Ovary (tissue), 9 donors: ENCODE data around the gene ALOX5AP. TPM values are rescaled to one million over a fixed set of nuclear protein-coding genes. Genes with fewer than 3 reads are reported as not detected.

Source experiments
- DNase-seq, 5 donors: peaks; one replicate each; pipeline ENCODE4 v3.0.0-alpha.2; 2019 to 2020
- H3K27ac ChIP-seq, 2 donors: fragments of 200-600 bp; one replicate each; pipeline versions ENCODE4 v1.5.1 to v1.8.0; 2019 to 2022
- H3K27me3 ChIP-seq: fragments of 200-600 bp; one replicate; pipeline ENCODE4 v1.8.0; 2022
- H3K36me3 ChIP-seq: fragments of 200-600 bp; sonication (generic); one replicate; pipeline ENCODE4 v1.5.1; 2019
- H3K4me1 ChIP-seq: one replicate; pipeline ENCODE4 v1.8.1; 2013; ENCODE audit warnings: mild to moderate bottlenecking, moderate library complexity; ENCODE audit not compliant: insufficient read depth
- H3K4me3 ChIP-seq: fragments of 200-600 bp; sonication (generic); one replicate; pipeline ENCODE4 v1.5.1; 2017
- H3K9me3 ChIP-seq, 2 donors: fragments of 200-600 bp in 1 of 2; sonication (generic) in 1 of 2; one replicate each; pipeline versions ENCODE4 v1.5.1 to v1.8.1; 2013 to 2019; ENCODE audit warnings: mild to moderate bottlenecking in 1 of 2, moderate library complexity in 1 of 2
- CTCF ChIP-seq, 3 donors: fragments of 450-650 bp in 2 of 3; fragments of 200-600 bp in 1 of 3; IDR thresholded peaks; one replicate each; pipeline versions ENCODE4 v1.5.1 to v1.8.0; 2016 to 2022; ENCODE audit warnings: antibody characterized with exemption in 3 of 3, mild to moderate bottlenecking in 1 of 3
- EP300 ChIP-seq: sonication (generic); formaldehyde crosslinking; IDR thresholded peaks from one replicate; pipeline ENCODE4 v1.6.1; 2017; ENCODE audit warnings: antibody characterized with exemption
- POLR2A ChIP-seq: fragments of 450-650 bp; IDR thresholded peaks from one replicate; pipeline ENCODE4 v1.6.1; 2017; ENCODE audit warnings: antibody characterized with exemption, mild to moderate bottlenecking, moderate library complexity
- WGBS, 3 donors: extraction: QIAGEN DNeasy Blood & Tissue Kit in 1 of 3; methylation state at CpG; one replicate each; pipeline versions ENCODE4 v1.1.5 to v1.1.7; 2013 to 2017; 5-methylcytosine and 5-hydroxymethylcytosine counted together
- intact Hi-C, 4 donors: fragments of 100-400 bp; cut with DNase I; formaldehyde crosslinking; loops; one replicate each; pipeline versions ENCODE4 v1.11.0 to v1.15.1; 2022 to 2023
- polyA plus RNA-seq, 2 donors: library from polyadenylated mRNA; stranded (reverse); fragments of 200-250 nt in 1 of 2; fragments of 350-450 nt in 1 of 2; fragmentation: Illumina TruSeq in 1 of 2; extraction: RNeasy Lipid Tissue Mini Kit (QIAGEN cat#74804) in 1 of 2; gene quantifications; one replicate each; pipeline ENCODE4 v1.2.3, GENCODE V29; 2013 to 2014
- total RNA-seq, 7 donors: library from RNA; depleted of rRNA in 2 of 7; stranded (reverse); fragments of >200 nt in 2 of 7; fragmentation: NEBNext Ultra II Directional in 3 of 7; extraction: Animal tissue kit (Norgen Biotek cat#: 25700) in 3 of 7; gene quantifications; one replicate each; pipeline versions ENCODE4 v1.1.0 to v1.2.4, GENCODE V29; 2016 to 2023
- donor health status: DM: no; HTN: no; CAD: no; lungs with moderate emphysema.
- donor health status: DM: no; HTN: no; CAD: no.
- donor health status: Bipolar disorder and iron deficiency.
- donor health status: DM: yes; HTN: yes; CAD: no.
- donor health status: DM: no; HTN: no; CAD: no.
- donor health status: DM: yes; HTN: yes; CAD: no.

Gene ALOX5AP
- total and polyA plus RNA-seq, 9 donors = 3.3 to 41.6 (median 10.8) TPM

GRCh38 chr13:30757026-30757742 is 21.8 kb downstream of the ALOX5AP start:
- DNase-seq = no peak
- Histone ChIP-seq H3K36me3 (no peaks in the 10 kb centered on the region), H3K9me3 (no peaks in the 10 kb centered on the region), H3K27ac (no peak overlapping the region), H3K4me3 (no peak overlapping the region), H3K4me1 (no peaks in the 10 kb centered on the region), H3K27me3 (no peaks in the 10 kb centered on the region)
- WGBS, 3 donors = 58 to 78% (median 72%) methylated on average over 9 of the region's 9 CpGs
- intact Hi-C loops = no loop called here
- TF ChIP-seq EP300 (no peak), POLR2A (no peak), CTCF (IDR thresholded peaks at IDR 0.05) (no peak)

- Histone ChIP-seq H3K4me3 (no peak overlapping the region), H3K27me3 (no peaks in the 10 kb centered on the region), H3K9me3 (no peaks in the 10 kb centered on the region), H3K4me1 (no peaks in the 10 kb centered on the region), H3K27ac (no peak overlapping the region), H3K36me3 (no peaks in the 10 kb centered on the region)
- 86 to 89% (median 89%) methylated on average over 3 of the region's 3 CpGs for WGBS, 3 donors
- intact Hi-C loops = no loop called here
- DNase-seq = no peak
- TF ChIP-seq CTCF (IDR thresholded peaks at IDR 0.05) = no peak
Observed at GRCh38 chr13:30759748-30760147, 24.4 kb downstream of the ALOX5AP start.

- no peak for DNase-seq
- TF ChIP-seq POLR2A (no peak), CTCF (IDR thresholded peaks at IDR 0.05) (no peak)
- Histone ChIP-seq H3K9me3 (no peaks in the 10 kb centered on the region), H3K4me3 (no peak overlapping the region), H3K27me3 (no peaks in the 10 kb centered on the region), H3K27ac (no peak overlapping the region), H3K36me3 (no peaks in the 10 kb centered on the region), H3K4me1 (no peaks in the 10 kb centered on the region)
- intact Hi-C loops = no loop called here
- WGBS, 3 donors = 79 to 86% (median 81%) methylated on average over 4 of the region's 4 CpGs
Observed at GRCh38 chr13:30762643-30763042, 27.3 kb downstream of the ALOX5AP start.

- DNase-seq = no peak
- no peak overlapping the region for H3K4me3 ChIP-seq
- H3K4me1 ChIP-seq = no peaks in the 10 kb centered on the region
- no peaks in the 10 kb centered on the region for H3K36me3 ChIP-seq
- no peaks in the 10 kb centered on the region for H3K27me3 ChIP-seq
- no peak overlapping the region for H3K27ac ChIP-seq
- H3K9me3 ChIP-seq = no peaks in the 10 kb centered on the region
- no peak for TF ChIP-seq EP300
- TF ChIP-seq POLR2A = no peak
- no peak for TF ChIP-seq CTCF (IDR thresholded peaks at IDR 0.05)
- intact Hi-C loops = no loop called here
- 76 to 86% (median 84%) methylated on average over 8 of the region's 8 CpGs for WGBS, 3 donors
Observed at GRCh38 chr13:30763786-30764413, 28.6 kb downstream of the ALOX5AP start.
